IMR-90 (cell line): Measurements from ENCODE around the gene RAB31. TPM values are rescaled to one million over a fixed set of nuclear protein-coding genes. Genes with fewer than 3 reads are reported as not detected.

Source experiments
- ATAC-seq: fragments of 200-7000 bp; cut with Tn5 transposase; 2 replicates; pipeline ENCODE4 v1.9.1; 2020; ENCODE audit warnings: low read depth, mild to moderate bottlenecking, moderate library complexity
- BruUV-seq: library from RNA; stranded (reverse); fragments of 400-500 nt; replicated peaks from 2 replicates; lab custom pipeline; 2021; lab: Mats Ljungman, UMichigan
- CTCF ChIA-PET: fragments of 300-600 bp; formaldehyde crosslinking; extraction: SDS; loops from one replicate; lab custom pipeline; 2021; ENCODE audit warnings: antibody characterized with exemption; lab: Yijun Ruan, JAX
- POLR2A ChIA-PET: fragments of 300-600 bp; sonication (Branson Sonifier 250); formaldehyde crosslinking; loops from one replicate; lab custom pipeline; 2022; ENCODE audit warnings: antibody characterized with exemption; ENCODE audit not compliant: unreplicated experiment; lab: Charles Lee
- DNase-seq: peaks from one replicate; pipeline ENCODE4 v3.0.0; 2013
- H2AFZ ChIP-seq: replicated peaks from 2 replicates; pipeline ENCODE3; 2013; ENCODE audit warnings: low read length, mild to moderate bottlenecking; ENCODE audit not compliant: poor library complexity
- H2AK5ac ChIP-seq: 2 replicates; pipeline ENCODE4 v1.6.1; 2013; ENCODE audit warnings: low read depth, low read length, inconsistent platforms
- H2AK9ac ChIP-seq: replicated peaks from 2 replicates; pipeline ENCODE3; 2013; ENCODE audit warnings: mild to moderate bottlenecking, low read depth, low read length, moderate library complexity; ENCODE audit not compliant: poor library complexity
- H2BK120ac ChIP-seq: 2 replicates; pipeline ENCODE4 v1.6.1; 2013; ENCODE audit warnings: low read depth, low read length, inconsistent platforms
- H2BK15ac ChIP-seq: 3 replicates; pipeline ENCODE4 v1.6.1; 2013; ENCODE audit warnings: low read depth, low read length, inconsistent platforms
- H2BK20ac ChIP-seq: 2 replicates; pipeline ENCODE4 v1.6.1; 2013; ENCODE audit warnings: low read depth, mild to moderate bottlenecking, inconsistent platforms, low read length, moderate library complexity
- H2BK5ac ChIP-seq: 2 replicates; pipeline ENCODE4 v1.6.1; 2013; ENCODE audit warnings: mild to moderate bottlenecking, low read depth, low read length, inconsistent platforms; ENCODE audit not compliant: poor library complexity, severe bottlenecking
- H3K14ac ChIP-seq: replicated peaks from 2 replicates; pipeline ENCODE4 v1.6.1; 2013; ENCODE audit warnings: low read depth, low read length, inconsistent platforms
- H3K18ac ChIP-seq: 2 replicates; pipeline ENCODE4 v1.6.1; 2013; ENCODE audit warnings: low read depth, low read length, control low read depth
- H3K23ac ChIP-seq: 2 replicates; pipeline ENCODE4 v1.6.1; 2013; ENCODE audit warnings: low read depth, low read length, inconsistent platforms
- H3K27ac ChIP-seq: 2 replicates; pipeline ENCODE4 v1.5.1; 2013; ENCODE audit warnings: mild to moderate bottlenecking, control low read depth, low read length; ENCODE audit not compliant: insufficient read depth
- H3K27me3 ChIP-seq: 2 replicates; pipeline ENCODE4 v1.6.1; 2013; ENCODE audit warnings: low read length; ENCODE audit not compliant: control insufficient read depth, insufficient read depth
- H3K36me3 ChIP-seq: 2 replicates; pipeline ENCODE4 v1.6.1; 2013; ENCODE audit warnings: low read length, mixed read lengths; ENCODE audit not compliant: control insufficient read depth, insufficient read depth
- H3K4ac ChIP-seq: 2 replicates; pipeline ENCODE4 v1.6.1; 2013; ENCODE audit warnings: low read depth, low read length, inconsistent platforms
- H3K4me1 ChIP-seq: 2 replicates; pipeline ENCODE4 v1.6.1; 2013; ENCODE audit warnings: low read length, mixed read lengths; ENCODE audit not compliant: control insufficient read depth, insufficient read depth
- H3K4me2 ChIP-seq: 2 replicates; pipeline ENCODE4 v1.6.1; 2013; ENCODE audit warnings: low read depth, mild to moderate bottlenecking, control low read depth, low read length, moderate library complexity
- H3K4me3 ChIP-seq: 2 replicates; pipeline ENCODE4 v1.5.1; 2013; ENCODE audit warnings: low read depth, mild to moderate bottlenecking, control low read depth, low read length, moderate library complexity; ENCODE audit not compliant: insufficient read depth
- H3K56ac ChIP-seq: 2 replicates; pipeline ENCODE4 v1.6.1; 2013; ENCODE audit warnings: low read length, inconsistent platforms; ENCODE audit not compliant: insufficient read depth; ENCODE audit errors: extremely low read depth
- H3K79me1 ChIP-seq, 2 experiments: 2 replicates each; pipeline ENCODE4 v1.6.1; 2013; ENCODE audit warnings: low read length in 2 of 2, inconsistent platforms in 1 of 2, low read depth in 1 of 2
- H3K9ac ChIP-seq: 2 replicates; pipeline ENCODE4 v1.6.1; 2013; ENCODE audit warnings: low read depth, low read length, control low read depth
- H3K9me1 ChIP-seq: 2 replicates; pipeline ENCODE4 v1.6.1; 2013; ENCODE audit warnings: low read length, inconsistent platforms; ENCODE audit not compliant: insufficient read depth
- H3K9me3 ChIP-seq: 2 replicates; pipeline ENCODE4 v1.6.1; 2013; ENCODE audit warnings: low read length; ENCODE audit not compliant: control insufficient read depth, insufficient read depth
- H4K20me1 ChIP-seq: 2 replicates; pipeline ENCODE4 v1.6.1; 2013; ENCODE audit warnings: low read length, inconsistent platforms; ENCODE audit not compliant: insufficient read depth
- H4K5ac ChIP-seq: 2 replicates; pipeline ENCODE4 v1.6.1; 2013; ENCODE audit warnings: mild to moderate bottlenecking, low read depth, low read length, control low read depth
- H4K8ac ChIP-seq, 2 experiments: 2 replicates each; pipeline ENCODE4 v1.6.1; 2013; ENCODE audit warnings: low read depth in 2 of 2, low read length in 2 of 2, control low read depth in 1 of 2, inconsistent platforms in 1 of 2
- H4K91ac ChIP-seq: 2 replicates; pipeline ENCODE4 v1.6.1; 2013; ENCODE audit warnings: low read depth, low read length, inconsistent platforms; ENCODE audit not compliant: insufficient read depth
- CEBPB ChIP-seq: IDR thresholded peaks from 2 replicates; pipeline ENCODE4 v1.6.1; 2012; ENCODE audit warnings: low read depth, low read length, improper control_type of control experiment
- WGBS, 2 experiments: methylation state at CpG; one replicate each; pipeline versions ENCODE4 v1.1.5 to v1.1.7; 2013; ENCODE audit warnings: missing lambda C conversion rate in 2 of 2; ENCODE audit not compliant: insufficient read length in 1 of 2; ENCODE audit errors: extremely low coverage in 2 of 2; 5-methylcytosine and 5-hydroxymethylcytosine counted together
- dilution Hi-C: fragments of 300-500 bp; cut with HindIII; formaldehyde crosslinking; loops from one replicate; pipeline ENCODE4 v1.14.3; 2018; ENCODE audit warnings: low sequenced_read_pairs; ENCODE audit not compliant: unreplicated experiment
- in situ Hi-C: fragments of 300-500 bp; cut with MboI; formaldehyde crosslinking; loops from 3 replicates; pipeline ENCODE4 v1.14.3; 2019; ENCODE audit warnings: low sequenced_read_pairs, inconsistent platforms, mixed read lengths
- intact Hi-C: fragments of 100-400 bp; cut with micrococcal nuclease; formaldehyde crosslinking; loops from 2 replicates; pipeline ENCODE4 v1.10.0; 2022
- polyA plus RNA-seq, 3 experiments: library from polyadenylated mRNA; depleted of rRNA; stranded (reverse); fragments of >200 nt; gene quantifications; 2 replicates each; pipeline ENCODE4 v1.2.3, GENCODE V29; 2012; ENCODE audit warnings: low replicate concordance in 1 of 3
- total RNA-seq: library from RNA; depleted of rRNA; stranded (reverse); fragments of >200 nt; gene quantifications from 2 replicates; pipeline ENCODE4 v1.2.3, GENCODE V29; 2012
- TF ChIP-seq, protein P1 (sequence below): fragments of 150-350 bp; IDR thresholded peaks from 2 replicates; pipeline ENCODE4 v1.6.1; 2017; ENCODE audit warnings: mild to moderate bottlenecking, antibody characterized with exemption, low read length, low read depth

RAB31 gene
- total and polyA plus RNA-seq, 2 of the 4 experiments (the other 2 are of a cell fraction), result 13.8 to 26.9 TPM

- Histone ChIP-seq H3K4me1 (peaks cover 6% of the 10 kb centered on the region), H2AFZ (no peak overlapping the region), H3K27me3 (no peaks in the 10 kb centered on the region), H4K5ac (no peak overlapping the region), H4K91ac (no peak overlapping the region), H2AK9ac (no peak overlapping the region), H3K27ac (no peak overlapping the region), H2BK120ac (no peak overlapping the region), H2BK20ac (no peak overlapping the region), H3K23ac (no peak overlapping the region), H3K9me3 (no peaks in the 10 kb centered on the region), H3K14ac (no peak overlapping the region), H3K4me3 (no peak overlapping the region), H3K18ac (no peak overlapping the region), H3K36me3 (0 out of 2 replicates have a peak, but pooled peaks cover 5% of the 10 kb centered on the region), H2BK15ac (no peak overlapping the region), H4K20me1 (0 out of 2 replicates have a peak, but pooled peaks cover 2% of the 10 kb centered on the region), H2BK5ac (no peak overlapping the region), H3K79me1 (peaks cover 20 to 46% of the 10 kb centered on the region in 2 experiments), H3K4me2 (no peak overlapping the region), H2AK5ac (no peak overlapping the region), H3K4ac (no peak overlapping the region), H3K9ac (no peak overlapping the region), H3K9me1 (peaks cover 12% of the 10 kb centered on the region), H3K56ac (no peak overlapping the region), H4K8ac (no peak overlapping the region)
- no TSS peak for BruUV-seq
- dilution Hi-C loops (no loop called here), in situ Hi-C loops (no loop called here), intact Hi-C loops (no loop called here)
- TF ChIP-seq, protein P1, sequence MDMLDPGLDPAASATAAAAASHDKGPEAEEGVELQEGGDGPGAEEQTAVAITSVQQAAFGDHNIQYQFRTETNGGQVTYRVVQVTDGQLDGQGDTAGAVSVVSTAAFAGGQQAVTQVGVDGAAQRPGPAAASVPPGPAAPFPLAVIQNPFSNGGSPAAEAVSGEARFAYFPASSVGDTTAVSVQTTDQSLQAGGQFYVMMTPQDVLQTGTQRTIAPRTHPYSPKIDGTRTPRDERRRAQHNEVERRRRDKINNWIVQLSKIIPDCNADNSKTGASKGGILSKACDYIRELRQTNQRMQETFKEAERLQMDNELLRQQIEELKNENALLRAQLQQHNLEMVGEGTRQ, result no peak
- TF ChIP-seq CEBPB, result no peak
- no peak for DNase-seq
- ATAC-seq, result no peak
- CTCF ChIA-PET, result interaction anchor here (0.6 kb wide), 1 partner anchor 649 kb away, joined by 3 read pairs; no protein-coding TSS in a partner anchor
- no CpG with 5 or more reads among the region's 20 CpGs for WGBS, 2 experiments
- POLR2A ChIA-PET, result no interaction called here
Observed at GRCh38 chr18:9832871-9833270, 124.8 kb downstream of the RAB31 start.
